Endothelial cell of umbilical vein (primary cell): ENCODE results near the gene CAMTA1.

Source experiments
- CTCF ChIP-seq, 2 donors: IDR thresholded peaks; 1 replicate in 1 of 2; 2 replicates in 1 of 2; pipeline ENCODE4 v1.5.1; 2011; ENCODE audit warnings: low read length in 2 of 2, mild to moderate bottlenecking in 2 of 2, moderate library complexity in 2 of 2, control low read depth in 1 of 2, inconsistent platforms in 1 of 2, low read depth in 1 of 2; ENCODE audit not compliant: insufficient read depth in 1 of 2; ENCODE audit errors: extremely low read depth in 1 of 2
- MYC ChIP-seq: IDR thresholded peaks from one replicate; pipeline ENCODE4 v1.6.1; 2011; ENCODE audit warnings: mild to moderate bottlenecking, low read depth, low read length

GRCh38 chr1:7339953-7340352, 554.7 kb downstream of the CAMTA1 start:
- TF ChIP-seq CTCF (IDR thresholded peaks at IDR 0.05; ENCODE audit: extremely low read depth in 1 of 2, insufficient read depth in 1 of 2, low read depth in 1 of 2, low read length in 2 of 2), result no peak
- no peak for TF ChIP-seq MYC
